Activated naive CD4-positive, alpha-beta T cell treated with Interleukin-2 at 50 U/mL for 16 hours (primary cell): ENCODE results near the gene SRMS.
A peak's percentile ranks its signal among the peaks of the same experiment; 100 is the strongest.
"Not testable (repeated sequence)": the region's sequence is repeated elsewhere in the genome, so short reads cannot be mapped to it uniquely, and the experiment has no call there.

Source experiments
- DNase-seq: peaks from one replicate; pipeline ENCODE4 v3.0.0-alpha.2; 2020

Gene SRMS

GRCh38 chr20:63578224-63579016 lies 30.9 kb upstream of the SRMS start:
- DNase-seq, result no peak

GRCh38 chr20:63577317-63577894 lies 29.9 kb upstream of the SRMS start:
- DNase-seq, result no peak

- no peak for DNase-seq
Observed at GRCh38 chr20:63576311-63576710, 28.8 kb upstream of the SRMS start.

DNA sequence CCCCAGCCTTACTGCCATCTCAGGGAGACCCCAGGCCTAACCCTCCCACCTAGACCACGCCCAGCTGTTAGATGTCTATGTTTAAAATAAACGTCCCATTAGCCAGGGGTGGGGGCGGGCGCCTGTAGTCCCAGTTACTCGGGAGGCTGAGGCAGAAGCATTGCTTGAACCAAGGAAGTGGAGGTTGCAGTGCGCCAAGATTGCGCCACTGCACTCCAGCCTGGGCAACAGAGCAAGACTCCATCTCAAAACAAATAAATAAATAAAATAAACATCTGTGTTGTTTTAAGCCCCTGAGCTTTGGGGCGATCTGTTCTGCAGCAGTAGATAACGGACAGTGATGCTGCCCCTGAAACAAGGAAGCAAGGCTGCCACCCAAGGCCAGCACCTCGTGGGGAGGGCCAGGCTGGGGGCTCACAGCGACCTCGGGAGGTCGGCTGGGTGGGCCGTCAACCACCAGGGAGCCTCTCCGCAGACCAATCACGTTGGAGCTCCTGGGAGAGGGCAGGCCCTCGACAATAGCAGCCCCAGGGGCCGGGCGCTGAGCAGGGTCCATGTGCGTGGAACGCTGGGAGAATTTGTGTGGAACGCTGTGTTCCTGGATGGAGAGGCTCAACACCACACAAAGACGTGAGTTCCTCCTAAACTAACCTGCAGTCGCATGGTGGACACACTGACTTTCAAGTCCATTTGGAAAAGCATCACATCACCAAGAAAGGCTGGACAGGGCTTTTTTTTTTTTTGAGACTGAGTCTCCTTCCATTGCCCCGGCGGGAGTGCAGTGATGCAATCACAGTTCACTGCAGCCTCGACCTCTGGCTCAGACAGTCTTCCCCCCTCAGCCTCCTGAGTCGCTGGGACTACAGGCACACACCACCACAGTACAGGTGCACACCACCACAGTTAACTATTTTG lies 27.5 kb upstream of the SRMS start:
- no peak for DNase-seq

DNA sequence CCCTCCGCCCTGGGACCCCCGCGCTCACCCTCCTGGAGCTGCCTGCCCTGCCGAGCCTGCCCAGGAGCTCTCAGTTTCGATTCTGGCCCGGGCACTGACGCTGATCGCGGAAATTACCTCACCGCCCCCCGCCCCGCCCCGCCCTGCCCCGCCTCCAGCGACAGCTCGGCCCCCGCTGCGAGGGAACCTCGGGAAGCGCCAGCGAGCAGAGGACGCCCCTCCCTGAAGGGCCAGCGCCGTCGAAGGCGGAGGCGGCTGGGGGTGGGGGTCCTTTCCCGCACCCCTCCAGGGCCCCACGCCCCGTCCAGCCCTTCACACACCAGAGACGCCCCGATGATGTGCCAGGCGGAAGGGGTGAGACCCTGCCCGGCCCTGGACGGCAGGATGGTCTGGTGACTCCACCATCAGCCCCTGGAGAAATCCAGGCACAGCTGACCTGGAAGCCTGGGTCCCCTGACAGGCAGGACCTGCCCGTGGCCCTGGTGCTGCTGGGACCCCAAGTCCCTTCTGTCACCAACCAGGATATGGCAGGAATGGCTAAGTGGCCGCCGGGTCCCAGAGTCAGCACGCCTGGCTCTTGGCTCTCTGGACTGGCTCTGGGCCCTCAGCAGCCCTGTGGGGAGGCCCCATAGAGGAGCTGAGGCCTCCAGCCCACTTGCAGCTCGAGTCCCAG lies 26.7 kb upstream of the SRMS start, which contains the start of gene HELZ2:
Gene HELZ2, minus strand, starts transcription at position 84 of the 673 bp plus-strand sequence. CDS start 1,854 bp downstream, outside the sequence.
- peak; percentile 68 for DNase-seq

DNA sequence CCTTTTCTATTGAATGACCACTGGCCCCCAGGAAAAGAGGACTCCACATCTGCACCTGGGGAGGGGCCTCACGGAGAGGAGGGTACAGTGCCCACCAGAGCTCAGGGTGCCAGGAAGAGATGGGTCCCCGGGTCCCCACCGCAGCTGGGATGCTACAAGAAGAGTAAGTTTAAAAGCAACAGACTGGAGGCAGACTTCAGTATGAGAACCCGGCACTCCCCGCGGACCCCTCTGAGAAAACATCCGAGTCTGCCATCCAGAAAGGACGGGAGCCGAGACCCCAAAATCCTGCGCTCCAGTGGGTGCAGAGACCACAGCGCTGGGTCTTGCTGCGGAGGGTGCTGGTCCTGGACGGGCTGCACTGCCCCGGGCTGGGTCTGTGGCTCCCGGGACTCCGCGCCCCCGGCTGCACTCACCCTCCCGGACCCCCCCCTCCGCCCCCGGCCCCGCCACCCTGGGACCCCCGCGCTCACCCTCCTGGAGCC lies 26.1 kb upstream of the SRMS start:
- DNase-seq, result no peak

GRCh38 chr20:63572788-63573646 lies 25.5 kb upstream of the SRMS start:
- DNase-seq, result no peak

- no peak for DNase-seq
Observed at GRCh38 chr20:63572071-63572787, 24.7 kb upstream of the SRMS start.

DNA sequence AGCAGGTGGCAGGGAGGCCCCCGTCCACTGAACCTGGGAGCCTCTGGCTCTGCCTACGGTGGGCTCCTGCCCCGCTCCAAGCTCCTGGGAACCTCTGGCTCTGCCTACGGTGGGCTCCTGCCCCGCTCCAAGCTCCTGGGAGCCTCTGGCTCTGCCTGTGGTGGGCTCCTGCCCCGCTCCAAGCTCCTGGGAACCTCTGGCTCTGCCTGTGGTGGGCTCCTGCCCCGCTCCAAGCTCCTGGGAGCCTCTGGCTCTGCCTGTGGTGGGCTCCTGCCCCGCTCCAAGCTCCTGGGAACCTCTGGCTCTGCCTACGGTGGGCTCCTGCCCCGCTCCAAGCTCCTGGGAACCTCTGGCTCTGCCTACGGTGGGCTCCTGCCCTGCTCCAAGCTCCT lies 23.5 kb upstream of the SRMS start:
- DNase-seq, result not testable (repeated sequence)

GRCh38 chr20:63570281-63571086 lies 22.9 kb upstream of the SRMS start:
- no peak for DNase-seq

DNA sequence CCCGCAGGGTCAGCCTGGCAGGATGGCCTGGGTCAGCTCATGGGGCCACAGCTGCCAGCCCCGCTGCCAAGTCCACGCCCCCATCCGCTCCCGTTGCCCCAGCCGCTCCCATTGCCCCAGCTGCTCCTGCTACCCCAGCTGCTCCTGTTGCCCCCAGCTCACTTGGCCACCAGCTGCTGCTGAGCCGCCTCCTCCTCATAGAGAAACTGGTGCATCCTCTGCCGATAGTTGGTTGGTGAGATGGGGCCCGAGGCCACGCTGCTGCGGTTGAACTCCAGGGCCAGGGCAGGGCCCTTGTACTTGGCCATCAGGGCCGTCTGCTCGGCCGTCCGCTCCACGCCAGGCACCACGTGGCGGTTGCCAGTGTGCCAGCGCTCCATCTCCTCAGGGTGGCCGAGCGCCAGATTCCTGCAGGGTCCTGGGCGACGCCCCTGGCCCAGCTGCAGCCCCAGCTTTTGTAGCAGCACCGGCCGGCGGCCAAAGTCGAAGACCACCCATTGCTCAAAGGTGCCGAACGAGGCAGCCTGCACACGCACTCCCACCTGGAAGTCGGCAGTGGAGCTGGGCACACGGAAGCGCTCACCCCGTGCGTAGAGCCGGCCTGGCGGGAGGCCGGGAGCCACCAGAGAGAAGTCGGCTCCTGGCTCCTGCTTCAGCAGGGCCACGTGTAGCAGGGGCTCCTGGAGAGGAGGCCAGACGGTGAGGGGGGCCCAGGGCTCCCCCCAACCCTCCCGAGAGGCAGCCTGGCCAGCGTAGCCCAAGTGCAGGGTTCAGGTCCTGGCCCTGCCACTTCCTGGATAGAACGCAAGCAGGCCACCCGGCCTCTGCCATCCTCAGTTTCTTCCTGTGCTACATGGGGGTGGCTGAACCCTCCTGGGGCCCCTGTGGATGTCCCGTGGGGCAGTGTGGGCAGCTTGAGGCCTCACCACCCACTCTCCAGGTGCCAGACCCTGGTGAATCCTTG lies 21.7 kb upstream of the SRMS start:
- DNase-seq, result no peak

GRCh38 chr20:63568170-63568981 lies 20.8 kb upstream of the SRMS start:
- no peak for DNase-seq

DNA sequence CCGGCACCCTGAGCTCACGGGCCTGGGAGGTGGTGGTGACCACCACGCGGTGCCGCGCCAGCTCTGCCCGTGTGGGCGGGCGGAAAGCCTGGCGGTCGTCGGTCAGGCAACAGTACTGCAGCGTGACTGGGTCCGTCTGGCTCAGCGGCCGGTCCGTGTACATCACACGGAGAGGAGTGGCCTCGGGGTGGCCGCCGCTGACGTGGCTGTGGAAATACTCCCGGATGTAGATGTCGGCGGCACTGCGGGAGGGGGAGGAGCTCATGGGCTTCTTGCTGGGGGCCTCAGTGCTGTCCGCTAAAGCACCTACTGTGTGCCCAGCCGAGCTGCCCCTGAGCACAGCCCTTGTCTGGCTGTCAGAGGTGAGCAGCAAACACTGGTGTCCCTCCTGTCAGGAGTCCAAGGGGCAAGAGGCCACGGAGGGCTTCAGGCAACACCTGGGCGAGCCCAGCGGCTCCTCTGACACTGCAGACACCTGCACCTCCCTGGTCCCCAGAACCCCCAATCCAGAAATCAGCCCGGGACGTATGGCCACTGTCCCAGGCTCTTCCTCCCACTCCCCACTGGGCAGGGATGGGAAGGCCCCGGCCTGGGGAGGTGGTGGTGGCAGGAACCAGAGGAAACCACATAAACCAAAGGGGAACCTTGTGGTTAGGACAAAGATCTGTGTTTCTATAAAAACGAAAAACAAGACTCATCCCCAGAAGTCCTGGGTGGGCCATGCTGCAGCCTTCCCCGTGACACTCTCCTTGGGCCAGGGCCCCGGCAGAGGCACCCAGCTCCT lies 20.0 kb upstream of the SRMS start:
- DNase-seq, result peak; percentile 61

DNA sequence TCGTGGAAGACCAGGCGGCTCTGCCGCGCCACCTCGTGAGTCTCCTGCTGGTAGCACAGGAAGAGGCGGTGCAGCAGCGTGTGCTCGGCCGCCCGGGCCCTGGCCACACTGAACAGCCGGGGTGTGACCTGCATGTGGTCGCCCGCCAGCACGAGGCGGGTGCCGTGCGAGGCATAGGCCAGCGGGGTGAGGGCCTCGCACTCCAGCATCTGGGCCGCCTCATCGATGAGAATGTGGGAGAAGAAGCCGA lies 19.5 kb upstream of the SRMS start:
- DNase-seq, result no peak

- DNase-seq, result no peak
Observed at GRCh38 chr20:63566395-63567135, 19.0 kb upstream of the SRMS start.

DNA sequence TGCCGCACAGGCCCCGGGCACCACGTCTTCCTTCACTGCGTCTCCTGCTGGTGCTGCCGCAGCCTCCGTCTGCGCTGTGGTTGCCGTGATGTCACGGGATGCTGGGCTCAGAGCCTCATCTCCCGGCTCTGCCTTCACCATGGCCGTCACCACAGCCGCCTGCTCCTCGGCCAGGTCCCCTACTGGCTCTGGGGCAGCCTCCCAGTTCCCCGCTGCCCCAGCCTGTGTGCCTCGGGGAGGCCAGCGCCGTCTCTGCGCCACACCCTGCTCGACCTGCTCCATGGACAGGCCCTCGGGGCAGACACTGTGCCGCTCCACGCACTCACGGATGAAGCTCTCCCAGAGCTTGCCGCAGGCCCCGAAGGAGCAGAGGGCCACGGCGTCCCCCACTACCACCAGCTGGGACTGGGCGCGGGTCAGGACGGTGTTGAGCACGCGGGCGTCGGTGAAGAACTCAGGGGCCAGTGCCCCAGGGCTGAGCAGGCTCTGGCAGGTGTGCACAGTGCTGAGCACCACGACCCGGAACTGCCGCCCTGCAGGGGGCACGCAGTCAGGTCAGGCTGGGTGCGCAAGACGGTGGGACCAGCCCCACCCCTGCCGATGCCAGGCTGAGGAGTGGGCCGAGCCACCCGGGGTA lies 18.3 kb upstream of the SRMS start:
- DNase-seq, result no peak
